ENCODE data around the gene MAPK8. TPM values are rescaled to one million over a fixed set of nuclear protein-coding genes. Genes with fewer than 3 reads are reported as not detected.

MAPK8 gene
- total RNA-seq, 2 experiments from 2014 or later: 29.1 to 40.5 TPM

- CTCF ChIA-PET (ENCODE audit: unreplicated experiment): no interaction called here
- no peak overlapping the region for H3K27ac ChIP-seq (ENCODE audit: low read depth, low read length, poor library complexity, severe bottlenecking)
- H3K79me2 ChIP-seq (ENCODE audit: insufficient read depth, low read depth, low read length): no peaks in the 10 kb centered on the region
- no peaks in the 10 kb centered on the region for H3K36me3 ChIP-seq (ENCODE audit: insufficient read depth, low read length)
- H3K4me2 ChIP-seq (ENCODE audit: low read length): no peak overlapping the region
- no peaks in the 10 kb centered on the region for H3K9me3 ChIP-seq (ENCODE audit: low read length)
- no peak overlapping the region for H3K4me3 ChIP-seq (ENCODE audit: low read depth, low read length, poor library complexity, severe bottlenecking)
- no peaks in the 10 kb centered on the region for H3K9me2 ChIP-seq (ENCODE audit: insufficient read depth, low read length)
- POLR2A ChIA-PET: interaction anchor here (1.4 to 1.5 kb wide), 2 partner anchors 11 to 13 kb away, joined by 3 to 5 read pairs; no protein-coding TSS in a partner anchor
- DNase-seq (ENCODE audit: low spot score): no peak
- no TSS peak for BruUV-seq (replicated peaks)
- no peak for TF ChIP-seq EZH2phosphoT487 (IDR thresholded peaks at IDR 0.05; ENCODE audit: borderline replicate concordance, low read depth, low read length)
- TF ChIP-seq CTCF (conservative IDR thresholded peaks at IDR 0.05; ENCODE audit: low read length): no peak
- H4K20me1 ChIP-seq (ENCODE audit: insufficient read depth, low read length): no peaks in the 10 kb centered on the region
- H3K4me1 ChIP-seq (ENCODE audit: insufficient read depth, low read length, poor library complexity, severe bottlenecking): no peaks in the 10 kb centered on the region
- no peak overlapping the region for H2AFZ ChIP-seq (ENCODE audit: low read length)
- intact Hi-C loops (cut with micrococcal nuclease; ENCODE audit: unreplicated experiment): loop anchor here (10.0 kb wide), 1 partner anchor 135 kb away; no protein-coding TSS in a partner anchor
Measured at GRCh38 chr10:48369501-48369900, 63.0 kb downstream of the MAPK8 start.

DNA sequence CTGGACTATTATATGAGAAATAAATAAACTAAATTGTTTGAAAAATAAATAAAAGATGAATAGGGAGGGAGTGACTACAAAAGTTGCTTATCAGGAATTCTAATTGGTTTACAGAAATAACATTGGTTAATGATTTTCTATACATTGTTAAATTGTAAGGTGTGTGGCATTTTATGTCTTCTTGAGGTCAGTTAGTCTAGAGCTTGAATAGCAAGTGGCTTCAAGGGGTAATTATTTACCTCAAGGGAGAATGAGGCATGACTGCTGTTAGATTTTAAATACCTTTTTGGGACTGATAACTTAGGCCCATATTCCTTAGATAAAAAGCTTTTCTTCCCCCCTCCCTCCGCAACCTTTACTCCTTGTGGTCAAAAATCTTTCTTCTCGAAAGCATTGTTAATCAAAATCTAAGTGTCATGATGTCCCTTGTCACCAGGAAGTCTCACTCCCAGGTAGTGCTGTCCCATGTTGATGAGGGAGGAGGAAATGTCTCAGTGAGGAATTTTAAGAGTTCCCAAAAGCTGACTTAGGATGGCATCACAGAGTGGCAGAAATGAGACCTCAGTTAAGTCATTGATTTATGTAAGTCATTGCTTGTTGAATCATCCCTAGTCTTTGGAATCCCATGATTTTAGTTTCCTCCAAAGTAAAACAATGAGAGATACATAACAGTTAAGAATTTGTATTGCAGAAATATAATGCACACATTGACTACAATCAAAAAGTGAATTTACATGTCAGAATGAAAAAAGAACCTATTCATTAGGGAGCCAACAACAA, 71.5 kb downstream of the MAPK8 start:
- Histone ChIP-seq H4K20me1 (ENCODE audit: insufficient read depth, low read length) (no peaks in the 10 kb centered on the region), H3K27ac (ENCODE audit: low read depth, low read length, poor library complexity, severe bottlenecking) (no peak overlapping the region), H3K4me3 (ENCODE audit: low read depth, low read length, poor library complexity, severe bottlenecking) (no peak overlapping the region), H3K36me3 (ENCODE audit: insufficient read depth, low read length) (no peaks in the 10 kb centered on the region), H3K4me2 (ENCODE audit: low read length) (no peak overlapping the region), H3K9me2 (ENCODE audit: insufficient read depth, low read length) (no peaks in the 10 kb centered on the region), H3K4me1 (ENCODE audit: insufficient read depth, low read length, poor library complexity, severe bottlenecking) (no peaks in the 10 kb centered on the region), H3K79me2 (ENCODE audit: insufficient read depth, low read depth, low read length) (no peaks in the 10 kb centered on the region), H2AFZ (ENCODE audit: low read length) (no peak overlapping the region), H3K9me3 (ENCODE audit: low read length) (no peaks in the 10 kb centered on the region; the same call in 1 of the 2 replicates)
- intact Hi-C loops (cut with micrococcal nuclease; ENCODE audit: unreplicated experiment): no loop called here
- no peak for TF ChIP-seq CTCF (conservative IDR thresholded peaks at IDR 0.05; ENCODE audit: low read length)
- no peak for TF ChIP-seq EZH2phosphoT487 (IDR thresholded peaks at IDR 0.05; ENCODE audit: borderline replicate concordance, low read depth, low read length)
- POLR2A ChIA-PET: no interaction called here
- CTCF ChIA-PET (ENCODE audit: unreplicated experiment): no interaction called here
- BruUV-seq (replicated peaks): no TSS peak
- no peak for DNase-seq (ENCODE audit: low spot score)

GRCh38 chr10:48378675-48379074, 72.2 kb downstream of the MAPK8 start:
- intact Hi-C loops (cut with micrococcal nuclease; ENCODE audit: unreplicated experiment): no loop called here
- POLR2A ChIA-PET: no interaction called here

More at GRCh38 chr10:48378675-48379074, 72.2 kb downstream of the MAPK8 start:
- Histone ChIP-seq H3K9me3 (ENCODE audit: low read length) (no peaks in the 10 kb centered on the region; the same call in 1 of the 2 replicates), H3K79me2 (ENCODE audit: insufficient read depth, low read depth, low read length) (no peaks in the 10 kb centered on the region), H3K4me1 (ENCODE audit: insufficient read depth, low read length, poor library complexity, severe bottlenecking) (no peaks in the 10 kb centered on the region), H3K4me2 (ENCODE audit: low read length) (no peak overlapping the region), H3K4me3 (ENCODE audit: low read depth, low read length, poor library complexity, severe bottlenecking) (no peak overlapping the region), H3K9me2 (ENCODE audit: insufficient read depth, low read length) (no peaks in the 10 kb centered on the region), H3K27ac (ENCODE audit: low read depth, low read length, poor library complexity, severe bottlenecking) (no peak overlapping the region), H4K20me1 (ENCODE audit: insufficient read depth, low read length) (no peaks in the 10 kb centered on the region), H3K36me3 (ENCODE audit: insufficient read depth, low read length) (no peaks in the 10 kb centered on the region), H2AFZ (ENCODE audit: low read length) (no peak overlapping the region)
- CTCF ChIA-PET (ENCODE audit: unreplicated experiment): no interaction called here
- TF ChIP-seq EZH2phosphoT487 (IDR thresholded peaks at IDR 0.05; ENCODE audit: borderline replicate concordance, low read depth, low read length) (no peak), CTCF (conservative IDR thresholded peaks at IDR 0.05; ENCODE audit: low read length) (no peak)
- no TSS peak for BruUV-seq (replicated peaks)
- no peak for DNase-seq (ENCODE audit: low spot score)

All from OCI-LY7 (cell line).